Endodermal cell (in vitro differentiated cells): ENCODE measurements around the gene CASP3. TPM values are rescaled to one million over a fixed set of nuclear protein-coding genes. Genes with fewer than 3 reads are reported as not detected.
"Not testable (repeated sequence)": the region's sequence is repeated elsewhere in the genome, so short reads cannot be mapped to it uniquely, and the experiment has no call there.

Experiments used
- DNase-seq: peaks from one replicate; pipeline ENCODE4 v3.0.0-alpha.2; 2017
- H3K27ac ChIP-seq: 2 replicates; pipeline ENCODE4 v1.5.1; 2013; ENCODE audit warnings: mild to moderate bottlenecking, low read depth, low read length, moderate library complexity
- H3K27me3 ChIP-seq: 2 replicates; pipeline ENCODE4 v1.6.1; 2013; ENCODE audit warnings: mild to moderate bottlenecking, low read length, moderate library complexity; ENCODE audit not compliant: insufficient read depth, control insufficient read depth, poor library complexity, severe bottlenecking
- H3K36me3 ChIP-seq: 2 replicates; pipeline ENCODE4 v1.7.0; 2013; ENCODE audit warnings: mild to moderate bottlenecking, low read length, moderate library complexity; ENCODE audit not compliant: control insufficient read depth, insufficient read depth
- H3K4me1 ChIP-seq: one replicate; pipeline ENCODE4 v1.7.0; 2013; ENCODE audit warnings: low read length; ENCODE audit not compliant: control insufficient read depth, insufficient read depth
- H3K4me3 ChIP-seq: 2 replicates; pipeline ENCODE4 v1.5.1; 2013; ENCODE audit warnings: mild to moderate bottlenecking, low read length, moderate library complexity
- H3K9ac ChIP-seq: 2 replicates; pipeline ENCODE4 v1.6.1; 2013; ENCODE audit warnings: mild to moderate bottlenecking, low read length, moderate library complexity; ENCODE audit not compliant: poor library complexity, severe bottlenecking; ENCODE audit errors: extremely low read depth
- H3K9me3 ChIP-seq: 2 replicates; pipeline ENCODE4 v1.6.1; 2013; ENCODE audit warnings: mild to moderate bottlenecking, low read length, moderate library complexity; ENCODE audit not compliant: control insufficient read depth
- H3K27ac Mint-ChIP-seq: 2 replicates; pipeline ENCODE4 v1.8.0; 2020; ENCODE audit warnings: mixed read lengths
- H3K27me3 Mint-ChIP-seq: 2 replicates; pipeline ENCODE4 v1.8.0; 2021; ENCODE audit warnings: mild to moderate bottlenecking, mixed read lengths; ENCODE audit not compliant: insufficient read depth
- H3K36me3 Mint-ChIP-seq: 2 replicates; pipeline ENCODE4 v1.8.0; 2020; ENCODE audit warnings: low read depth, mixed read lengths
- H3K4me1 Mint-ChIP-seq: 2 replicates; pipeline ENCODE4 v1.8.0; 2020; ENCODE audit warnings: mixed read lengths
- H3K4me3 Mint-ChIP-seq: 2 replicates; pipeline ENCODE4 v1.8.0; 2020; ENCODE audit warnings: mild to moderate bottlenecking, moderate library complexity, mixed read lengths
- H3K9me3 Mint-ChIP-seq: 2 replicates; pipeline ENCODE4 v1.8.0; 2020; ENCODE audit warnings: mild to moderate bottlenecking, mixed read lengths
- CTCF ChIP-seq: fragments of 200-600 bp; sonication (generic); conservative IDR thresholded peaks from 2 replicates; pipeline ENCODE4 v1.5.0; 2021; ENCODE audit warnings: antibody characterized with exemption, mild to moderate bottlenecking
- WGBS, 2 experiments: methylation state at CpG; one replicate each; pipeline versions ENCODE4 v1.1.5 to v1.1.7; 2013; ENCODE audit warnings: missing lambda C conversion rate in 2 of 2, mixed read lengths in 1 of 2; ENCODE audit not compliant: insufficient coverage in 1 of 2, insufficient read length in 1 of 2; 5-methylcytosine and 5-hydroxymethylcytosine counted together
- total RNA-seq, 2 donors: library from RNA; stranded (reverse); fragmentation: NEBNext Ultra II Directional in 1 of 2; extraction: Animal tissue kit (Norgen Biotek cat#: 25700) in 1 of 2; gene quantifications; 2 replicates in 1 of 2; 3 replicates in 1 of 2; pipeline ENCODE4 v1.2.1, GENCODE V29; 2021

The CASP3 gene
- total RNA-seq, 2 donors from 2014 or later = 49.8 to 62.9 TPM

- TF ChIP-seq CTCF = no peak
- peak overlapping the region; percentile 2 for H3K27ac Mint-ChIP-seq
- H3K9me3 Mint-ChIP-seq = no peaks in the 10 kb centered on the region
- no peak overlapping the region for H3K9ac ChIP-seq
- H3K9me3 ChIP-seq = no peaks in the 10 kb centered on the region
- 40 to 69% methylated on average over 3 to 6 of the region's 6 CpGs for WGBS, 2 experiments
- H3K27me3 Mint-ChIP-seq = no peaks in the 10 kb centered on the region
- no peak overlapping the region for H3K4me3 Mint-ChIP-seq
- H3K4me1 Mint-ChIP-seq = peaks cover 4% of the 10 kb centered on the region
- H3K27me3 ChIP-seq = no peaks in the 10 kb centered on the region
- H3K4me1 ChIP-seq = no peaks in the 10 kb centered on the region
- H3K36me3 Mint-ChIP-seq = peaks cover 28% of the 10 kb centered on the region
- no peak overlapping the region for H3K27ac ChIP-seq
- peak; percentile 71 for DNase-seq
- peaks cover 5% of the 10 kb centered on the region for H3K36me3 ChIP-seq
- H3K4me3 ChIP-seq = no peak overlapping the region
These were observed 15.4 kb upstream of the CASP3 start for GRCh38 chr4:184664445-184665210.

- H3K9me3 ChIP-seq = no peaks in the 10 kb centered on the region
- no peak overlapping the region for H3K27ac ChIP-seq
- no peaks in the 10 kb centered on the region for H3K4me1 Mint-ChIP-seq
- no peak overlapping the region for H3K4me3 ChIP-seq
- H3K27me3 ChIP-seq = no peaks in the 10 kb centered on the region
- H3K27me3 Mint-ChIP-seq = no peaks in the 10 kb centered on the region
- no peak overlapping the region for H3K4me3 Mint-ChIP-seq
- H3K36me3 ChIP-seq = peaks cover 5% of the 10 kb centered on the region
- H3K9ac ChIP-seq = no peak overlapping the region
- DNase-seq = no peak
- H3K27ac Mint-ChIP-seq = no peak overlapping the region
- no peaks in the 10 kb centered on the region for H3K9me3 Mint-ChIP-seq
- WGBS, 2 experiments = no CpG with 5 or more reads among the region's 1 CpG
- H3K4me1 ChIP-seq = no peaks in the 10 kb centered on the region
- TF ChIP-seq CTCF = no peak
- H3K36me3 Mint-ChIP-seq = peaks cover 25% of the 10 kb centered on the region
These were observed 13.0 kb upstream of the CASP3 start for GRCh38 chr4:184662236-184662635.

- no peak overlapping the region for H3K9ac ChIP-seq
- no peaks in the 10 kb centered on the region for H3K4me1 ChIP-seq
- no peaks in the 10 kb centered on the region for H3K27me3 ChIP-seq
- H3K36me3 Mint-ChIP-seq = peaks cover 19% of the 10 kb centered on the region
- TF ChIP-seq CTCF = no peak
- no peaks in the 10 kb centered on the region for H3K9me3 Mint-ChIP-seq
- peaks cover 5% of the 10 kb centered on the region for H3K36me3 ChIP-seq
- H3K4me3 Mint-ChIP-seq = no peak overlapping the region
- H3K27ac Mint-ChIP-seq = no peak overlapping the region
- no peak overlapping the region for H3K27ac ChIP-seq
- H3K4me1 Mint-ChIP-seq = no peaks in the 10 kb centered on the region
- H3K4me3 ChIP-seq = no peak overlapping the region
- no peak for DNase-seq
- no peaks in the 10 kb centered on the region for H3K9me3 ChIP-seq
- H3K27me3 Mint-ChIP-seq = no peaks in the 10 kb centered on the region
These were observed 11.7 kb upstream of the CASP3 start for GRCh38 chr4:184660978-184661377.

- not testable (repeated sequence) for H3K9me3 ChIP-seq, DNase-seq, H3K27ac Mint-ChIP-seq, H3K4me3 ChIP-seq, H3K4me3 Mint-ChIP-seq, H3K9ac ChIP-seq, H3K27ac ChIP-seq, H3K4me1 ChIP-seq, H3K27me3 Mint-ChIP-seq, H3K4me1 Mint-ChIP-seq, H3K36me3 ChIP-seq, H3K27me3 ChIP-seq, H3K9me3 Mint-ChIP-seq
- peaks cover 19% of the 10 kb centered on the region for H3K36me3 Mint-ChIP-seq
- 96 to 100% methylated on average over 3 to 6 of the region's 9 CpGs for WGBS, 2 experiments
These were observed 8.6 kb upstream of the CASP3 start for GRCh38 chr4:184657820-184658219.
